Measurements from ENCODE around the gene MCF2L. TPM values are rescaled to one million over a fixed set of nuclear protein-coding genes. Genes with fewer than 3 reads are reported as not detected.

Gene MCF2L
- total and polyA plus RNA-seq, 10 of the 15 experiments (the other 5 are each of a cell fraction or from before 2014, with no cell fraction given), result 0.06 to 1.1 (median 0.21) TPM; not detected in 2

DNA sequence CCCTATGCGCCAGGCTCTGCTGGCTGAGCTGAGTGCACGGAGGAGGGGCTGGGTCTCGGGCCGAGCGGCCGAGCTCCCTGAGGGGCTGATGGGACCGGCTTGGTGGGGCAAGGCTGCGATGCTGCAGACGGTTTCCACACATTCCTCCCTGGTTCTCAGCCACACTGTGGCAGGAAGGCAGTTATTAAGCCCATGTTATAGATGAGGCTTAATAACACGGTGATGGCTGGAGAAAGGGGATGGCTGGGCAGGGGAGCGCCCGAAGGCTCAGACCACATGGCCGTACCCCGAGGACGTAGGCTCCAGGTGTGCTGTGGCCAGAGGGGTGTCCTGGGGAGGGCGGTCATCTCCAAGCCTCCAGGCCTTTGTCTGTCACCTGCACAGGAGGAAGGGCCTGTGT, 58.6 kb downstream of the MCF2L start:
- in situ Hi-C loops (cut with MboI) (no loop called here), intact Hi-C loops (cut with micrococcal nuclease; ENCODE audit: unreplicated experiment) (loop anchor here (10.0 kb wide), 1 partner anchor 367 kb away; no protein-coding TSS in a partner anchor)
- no peaks in the 10 kb centered on the region for H3K9me3 ChIP-seq (replicated peaks; ENCODE audit: control insufficient read depth, insufficient read depth, low read length)
- H4K20me1 ChIP-seq (ENCODE audit: control insufficient read depth, insufficient read depth), result no peaks in the 10 kb centered on the region
- H3K27ac ChIP-seq (ENCODE audit: control insufficient read depth, insufficient read depth), result no peak overlapping the region
- POLR2A ChIA-PET, result no interaction called here
- H2AFZ ChIP-seq (ENCODE audit: control insufficient read depth, low read depth, low read length), result no peak overlapping the region
- no peaks in the 10 kb centered on the region for H3K36me3 ChIP-seq (ENCODE audit: control insufficient read depth in 2 of 2, insufficient read depth in 2 of 2, low read length in 1 of 2)
- no peak for FAIRE-seq
- CTCF ChIA-PET, result interaction anchor here (0.6 to 1.9 kb wide), 4 partner anchors 10 to 249 kb away, joined by 3 to 4 read pairs (median 3); no protein-coding TSS in a partner anchor
- WGBS (ENCODE audit: insufficient coverage, insufficient replicate concordance, low lambda C conversion rate, missing lambda C conversion rate), result 33% methylated on average over 16 of the region's 16 CpGs
- no TSS peak for BruUV-seq (replicated peaks)
- no peak overlapping the region for H3K4me3 ChIP-seq
- no peak for TF ChIP-seq ZSCAN29 (IDR thresholded peaks at IDR 0.05)
- TF ChIP-seq YBX1 (IDR thresholded peaks at IDR 0.05), result no peak
- no peak for TF ChIP-seq BCL11A (IDR thresholded peaks at IDR 0.05; ENCODE audit: low read depth, low read length)
- TF ChIP-seq TAF1 (IDR thresholded peaks at IDR 0.05; ENCODE audit: borderline replicate concordance, low read depth, low read length), result no peak
- no peak for TF ChIP-seq MEF2B (IDR thresholded peaks at IDR 0.05; ENCODE audit: partially characterized antibody, poor library complexity, severe bottlenecking)
- TF ChIP-seq NFIC (IDR thresholded peaks at IDR 0.05; ENCODE audit: low read depth, low read length), result no peak
- TF ChIP-seq ZZZ3 (IDR thresholded peaks at IDR 0.05; ENCODE audit: control insufficient read depth, insufficient read length, low read depth), result no peak
- TF ChIP-seq, protein P1, sequence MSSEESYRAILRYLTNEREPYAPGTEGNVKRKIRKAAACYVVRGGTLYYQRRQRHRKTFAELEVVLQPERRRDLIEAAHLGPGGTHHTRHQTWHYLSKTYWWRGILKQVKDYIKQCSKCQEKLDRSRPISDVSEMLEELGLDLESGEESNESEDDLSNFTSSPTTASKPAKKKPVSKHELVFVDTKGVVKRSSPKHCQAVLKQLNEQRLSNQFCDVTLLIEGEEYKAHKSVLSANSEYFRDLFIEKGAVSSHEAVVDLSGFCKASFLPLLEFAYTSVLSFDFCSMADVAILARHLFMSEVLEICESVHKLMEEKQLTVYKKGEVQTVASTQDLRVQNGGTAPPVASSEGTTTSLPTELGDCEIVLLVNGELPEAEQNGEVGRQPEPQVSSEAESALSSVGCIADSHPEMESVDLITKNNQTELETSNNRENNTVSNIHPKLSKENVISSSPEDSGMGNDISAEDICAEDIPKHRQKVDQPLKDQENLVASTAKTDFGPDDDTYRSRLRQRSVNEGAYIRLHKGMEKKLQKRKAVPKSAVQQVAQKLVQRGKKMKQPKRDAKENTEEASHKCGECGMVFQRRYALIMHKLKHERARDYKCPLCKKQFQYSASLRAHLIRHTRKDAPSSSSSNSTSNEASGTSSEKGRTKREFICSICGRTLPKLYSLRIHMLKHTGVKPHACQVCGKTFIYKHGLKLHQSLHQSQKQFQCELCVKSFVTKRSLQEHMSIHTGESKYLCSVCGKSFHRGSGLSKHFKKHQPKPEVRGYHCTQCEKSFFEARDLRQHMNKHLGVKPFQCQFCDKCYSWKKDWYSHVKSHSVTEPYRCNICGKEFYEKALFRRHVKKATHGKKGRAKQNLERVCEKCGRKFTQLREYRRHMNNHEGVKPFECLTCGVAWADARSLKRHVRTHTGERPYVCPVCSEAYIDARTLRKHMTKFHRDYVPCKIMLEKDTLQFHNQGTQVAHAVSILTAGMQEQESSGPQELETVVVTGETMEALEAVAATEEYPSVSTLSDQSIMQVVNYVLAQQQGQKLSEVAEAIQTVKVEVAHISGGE (CRISPR knock-in tag; IDR thresholded peaks at IDR 0.05), result no peak
- TF ChIP-seq, protein P2, sequence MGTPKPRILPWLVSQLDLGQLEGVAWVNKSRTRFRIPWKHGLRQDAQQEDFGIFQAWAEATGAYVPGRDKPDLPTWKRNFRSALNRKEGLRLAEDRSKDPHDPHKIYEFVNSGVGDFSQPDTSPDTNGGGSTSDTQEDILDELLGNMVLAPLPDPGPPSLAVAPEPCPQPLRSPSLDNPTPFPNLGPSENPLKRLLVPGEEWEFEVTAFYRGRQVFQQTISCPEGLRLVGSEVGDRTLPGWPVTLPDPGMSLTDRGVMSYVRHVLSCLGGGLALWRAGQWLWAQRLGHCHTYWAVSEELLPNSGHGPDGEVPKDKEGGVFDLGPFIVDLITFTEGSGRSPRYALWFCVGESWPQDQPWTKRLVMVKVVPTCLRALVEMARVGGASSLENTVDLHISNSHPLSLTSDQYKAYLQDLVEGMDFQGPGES (IDR thresholded peaks at IDR 0.05), result no peak
- TF ChIP-seq DPF2 (IDR thresholded peaks at IDR 0.05), result no peak
- TF ChIP-seq ATF7 (IDR thresholded peaks at IDR 0.05; ENCODE audit: low read depth), result no peak
- no peak for TF ChIP-seq WRNIP1 (IDR thresholded peaks at IDR 0.05; ENCODE audit: borderline replicate concordance, low read depth, low read length)
- TF ChIP-seq SMARCA5 (IDR thresholded peaks at IDR 0.05), result no peak
- no peaks in the 10 kb centered on the region; a peak in 2 of 4 replicates for H3K27me3 ChIP-seq (replicated peaks in 1 of 2; ENCODE audit: control insufficient read depth in 2 of 2, insufficient read depth in 2 of 2, low read length in 1 of 2)
- no peaks in the 10 kb centered on the region for H3K79me2 ChIP-seq (ENCODE audit: control insufficient read depth, insufficient read depth, low read length)
- DNase-seq (ENCODE audit: low read depth, low spot score), result no peak
- no peaks in the 10 kb centered on the region for H3K4me1 ChIP-seq (ENCODE audit: control insufficient read depth, insufficient read depth, low read length)
- ATAC-seq, result no peak
- SMC1A ChIA-PET (ENCODE audit: uncharacterized antibody, unreplicated experiment), result no interaction called here
- H3K4me2 ChIP-seq (ENCODE audit: control insufficient read depth, insufficient read depth), result no peak overlapping the region
- H3K9ac ChIP-seq (ENCODE audit: control insufficient read depth, insufficient read depth, low read length), result no peak overlapping the region
- RAD21 ChIA-PET (ENCODE audit: unreplicated experiment), result no interaction called here
